Measurements from ENCODE around the gene GDA.
"Not testable (repeated sequence)": the region's sequence is repeated elsewhere in the genome, so short reads cannot be mapped to it uniquely, and the experiment has no call there.

GDA gene

GRCh38 chr9:72274916-72275315 lies 125.7 kb downstream of the GDA start:
- no peak for DNase-seq

- no peak for DNase-seq
These were observed 127.2 kb downstream of the GDA start for GRCh38 chr9:72276429-72276828.

GRCh38 chr9:72278959-72279358 lies 129.7 kb downstream of the GDA start:
- DNase-seq = no peak

- DNase-seq = peak in 47 of 56 donors; percentile 2 to 78 (median 35)
These were observed 131.8 kb downstream of the GDA start for GRCh38 chr9:72280913-72281500.

GRCh38 chr9:72289401-72289800 lies 140.2 kb downstream of the GDA start:
- DNase-seq = no peak

- DNase-seq = no peak
These were observed 141.1 kb downstream of the GDA start for GRCh38 chr9:72290311-72290710.

GRCh38 chr9:72291576-72291975 lies 142.3 kb downstream of the GDA start:
- DNase-seq = not testable (repeated sequence)

- DNase-seq = peak in 1 of 56 donors; percentile 17
These were observed 143.0 kb downstream of the GDA start for GRCh38 chr9:72292256-72292682.

GRCh38 chr9:72292874-72293607 lies 143.8 kb downstream of the GDA start:
- DNase-seq = peak in 1 of 56 donors; percentile 20

GRCh38 chr9:72294936-72295335 lies 145.7 kb downstream of the GDA start:
- no peak for DNase-seq

GRCh38 chr9:72297516-72297915 lies 148.3 kb downstream of the GDA start:
- DNase-seq = no peak

GRCh38 chr9:72299017-72299603 lies 149.9 kb downstream of the GDA start:
- DNase-seq = no peak

GRCh38 chr9:72300873-72301272 lies 151.6 kb downstream of the GDA start:
- DNase-seq = no peak
